ENCODE results near the gene ADAMTSL5.

Gene ADAMTSL5

GRCh38 chr19:1461862-1462261 lies 51.0 kb downstream of the ADAMTSL5 start:
- no peak for DNase-seq

GRCh38 chr19:1460033-1460995 lies 52.5 kb downstream of the ADAMTSL5 start:
- DNase-seq: no peak

GRCh38 chr19:1459479-1459878 lies 53.3 kb downstream of the ADAMTSL5 start:
- no peak for DNase-seq

GRCh38 chr19:1457892-1458291 lies 54.9 kb downstream of the ADAMTSL5 start:
- no peak for DNase-seq

GRCh38 chr19:1457031-1457739 lies 55.6 kb downstream of the ADAMTSL5 start:
- no peak for DNase-seq

- DNase-seq: no peak
These were observed 56.5 kb downstream of the ADAMTSL5 start for GRCh38 chr19:1456121-1456900.

GRCh38 chr19:1455336-1456120 lies 57.3 kb downstream of the ADAMTSL5 start:
- DNase-seq: no peak
